HG03103 (cell line): Measurements from ENCODE around the gene LYRM9.
"Not testable (repeated sequence)": the region's sequence is repeated elsewhere in the genome, so short reads cannot be mapped to it uniquely, and the experiment has no call there.

Source experiments
- ATAC-seq: cut with Tn5 transposase; IDR thresholded peaks from one replicate; pipeline ENCODE4 v1.9.1; 2021; ENCODE audit warnings: low read depth; ENCODE audit not compliant: unreplicated experiment

The LYRM9 gene

DNA sequence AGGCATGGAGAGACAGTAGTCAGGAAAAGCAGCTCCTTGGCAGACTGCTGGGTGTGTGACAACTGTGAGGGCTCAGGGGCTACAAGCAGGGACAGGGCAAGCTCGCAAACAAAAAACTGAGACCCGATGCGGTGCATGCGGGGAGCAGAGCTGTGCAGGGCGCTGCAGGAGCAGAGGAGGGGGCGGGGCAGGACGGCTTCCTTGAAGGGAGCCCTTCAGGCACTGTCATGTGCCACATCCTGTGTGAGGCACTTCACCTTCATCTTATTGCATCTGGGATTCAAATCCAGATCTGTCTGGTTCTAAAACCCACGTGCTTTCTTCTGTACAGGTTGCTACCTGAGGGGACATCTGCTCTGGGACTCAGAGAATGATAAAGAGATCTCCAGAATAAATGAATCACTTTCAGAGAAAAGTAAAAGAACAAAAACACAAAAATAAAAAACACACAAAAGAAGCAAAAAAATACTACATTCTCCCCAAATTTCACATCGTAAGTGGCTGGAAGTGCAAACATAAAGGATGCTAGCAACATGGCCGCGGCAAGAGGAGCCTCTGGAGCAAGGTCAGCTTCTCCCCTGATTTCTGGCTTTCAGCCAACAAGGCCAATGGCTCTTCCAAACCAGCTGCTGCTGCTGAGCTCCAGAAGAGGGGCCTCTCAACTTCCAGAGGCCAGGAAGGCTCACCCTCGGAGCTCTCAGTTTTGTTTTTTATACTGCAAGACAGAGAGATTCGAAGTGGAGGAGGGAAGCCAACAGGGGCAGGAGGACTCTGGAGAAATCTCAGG, 14.2 kb downstream of the LYRM9 start:
- ATAC-seq: no peak

GRCh38 chr17:27873746-27874145, 19.4 kb downstream of the LYRM9 start:
- ATAC-seq: no peak

DNA sequence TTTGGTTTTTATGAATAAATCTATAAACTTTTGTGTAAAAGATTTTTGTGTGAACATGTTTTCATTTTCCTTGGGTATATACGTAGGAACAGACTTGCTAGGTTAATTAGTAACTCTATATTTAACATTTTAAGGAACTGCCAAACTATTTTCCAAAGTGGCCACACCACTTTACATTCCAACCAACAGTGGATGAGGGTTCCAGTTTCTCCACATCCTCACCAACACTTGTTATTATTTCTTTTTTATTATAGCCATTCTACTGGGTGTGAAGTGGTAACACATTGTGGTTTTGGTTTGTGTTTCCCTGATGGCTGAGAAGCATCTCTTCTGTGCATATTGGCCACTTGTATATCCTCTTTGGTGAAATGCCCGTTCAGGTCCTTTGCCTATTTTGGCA, 20.0 kb downstream of the LYRM9 start:
- no peak for ATAC-seq

DNA sequence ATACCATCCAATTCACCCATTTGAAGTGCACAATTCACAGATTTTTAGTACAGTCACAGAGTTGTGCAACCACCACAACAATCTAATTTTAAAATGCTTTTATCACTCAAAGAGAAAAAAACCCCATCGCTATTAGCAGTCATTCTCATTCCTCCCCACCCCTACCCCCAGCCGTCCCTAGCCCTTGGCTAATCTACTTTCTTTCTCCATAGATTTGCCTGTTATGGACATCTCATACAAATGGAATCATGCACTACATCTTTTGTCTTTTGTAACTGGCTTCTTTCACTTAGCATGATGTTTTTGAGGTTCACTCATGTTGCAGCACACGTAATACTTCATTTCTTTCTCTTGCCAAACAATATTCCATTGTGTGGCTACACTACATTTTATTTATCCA, 20.4 kb downstream of the LYRM9 start:
- no peak for ATAC-seq

DNA sequence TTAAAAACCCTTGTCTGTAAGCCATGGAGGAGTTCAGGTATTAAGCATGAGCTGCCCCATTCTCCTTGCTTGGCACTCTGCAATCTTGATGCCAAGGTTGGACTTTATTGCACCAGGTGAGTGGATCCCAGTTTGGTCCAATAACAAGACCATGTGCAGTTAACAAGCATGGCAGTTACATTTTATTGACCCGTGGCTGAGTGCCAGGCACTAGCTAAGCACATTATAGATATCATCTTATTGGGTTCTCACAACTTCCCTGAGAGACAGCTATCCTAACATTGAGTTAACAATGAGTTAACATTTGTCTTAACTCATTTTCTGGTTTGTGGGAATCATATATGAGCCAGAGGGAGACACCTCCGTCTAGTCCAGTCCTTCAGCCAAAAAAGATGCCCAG, 21.8 kb downstream of the LYRM9 start:
- no peak for ATAC-seq

DNA sequence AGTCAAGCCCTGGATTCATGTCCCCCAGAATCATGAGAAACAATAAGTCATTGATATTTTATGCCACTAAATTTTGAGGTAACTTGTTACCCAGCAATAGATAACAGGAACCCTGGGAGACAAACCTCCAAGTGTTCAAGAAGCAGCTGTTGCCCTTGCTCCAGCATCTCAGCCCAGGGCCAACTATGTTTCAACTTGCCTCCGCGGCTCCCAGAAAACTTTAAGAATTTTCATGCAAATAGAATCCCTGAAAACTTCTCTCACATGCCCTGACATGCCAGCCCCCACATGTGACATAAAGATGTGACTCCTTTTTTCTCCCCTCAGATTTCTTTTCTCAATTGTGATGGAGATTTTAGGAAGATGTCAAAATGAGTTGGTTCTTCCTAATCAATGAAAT, 22.8 kb downstream of the LYRM9 start:
- no peak for ATAC-seq

GRCh38 chr17:27868565-27868964, 24.6 kb downstream of the LYRM9 start:
- ATAC-seq: no peak

GRCh38 chr17:27862840-27863239, 30.3 kb downstream of the LYRM9 start:
- ATAC-seq: no peak

DNA sequence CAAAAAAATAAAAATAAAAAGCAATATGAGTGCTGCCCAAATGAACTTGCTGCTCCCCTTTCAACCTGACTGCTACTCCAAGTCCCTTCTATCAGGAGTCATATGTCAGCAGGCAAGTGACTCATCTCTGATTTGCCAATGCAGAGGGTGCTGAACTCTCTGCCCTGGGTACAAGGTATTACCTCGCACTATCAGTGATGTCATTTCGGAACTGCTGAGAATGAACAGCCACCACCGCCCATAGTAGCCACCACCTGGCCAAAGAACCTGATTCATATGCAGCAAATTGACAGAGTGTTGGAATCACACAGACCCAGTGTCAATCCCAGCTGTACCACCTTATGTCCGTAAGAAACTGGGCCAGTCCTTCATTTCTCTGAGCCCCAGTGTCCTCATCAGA, 31.2 kb downstream of the LYRM9 start:
- no peak for ATAC-seq

DNA sequence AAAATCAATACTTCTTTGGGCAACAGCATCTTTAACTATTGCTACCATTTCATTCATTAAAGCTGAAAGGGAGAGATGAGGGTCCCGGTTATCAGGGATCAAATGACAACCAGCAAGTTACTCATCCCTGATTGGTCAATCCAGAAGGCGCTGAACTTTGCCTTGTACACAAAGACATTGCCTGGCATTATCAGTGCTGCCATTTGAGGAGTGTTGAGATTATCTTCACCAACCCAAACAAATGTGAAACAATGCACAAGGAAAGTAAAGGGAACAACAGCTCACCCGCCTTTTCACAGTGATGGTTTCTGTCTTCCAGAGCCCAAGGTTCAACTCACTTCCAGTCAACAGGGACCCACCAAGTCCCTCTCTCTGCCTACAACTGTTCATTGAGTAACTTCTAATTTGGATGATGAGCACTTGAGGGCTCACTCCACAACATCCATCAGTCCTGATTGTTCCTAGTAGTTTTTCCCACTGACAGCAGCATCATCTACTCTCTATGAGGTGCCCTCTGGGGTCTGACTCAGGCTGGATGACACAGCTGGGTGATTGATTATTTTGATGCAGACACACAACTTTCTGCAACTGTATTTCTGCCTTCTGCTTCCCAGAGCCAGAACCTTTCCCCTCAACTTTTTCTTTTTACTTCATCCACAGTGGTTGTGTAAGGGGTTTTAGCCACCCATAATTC, 32.0 kb downstream of the LYRM9 start:
- no peak for ATAC-seq

GRCh38 chr17:27858621-27859305, 34.4 kb downstream of the LYRM9 start:
- no peak for ATAC-seq

DNA sequence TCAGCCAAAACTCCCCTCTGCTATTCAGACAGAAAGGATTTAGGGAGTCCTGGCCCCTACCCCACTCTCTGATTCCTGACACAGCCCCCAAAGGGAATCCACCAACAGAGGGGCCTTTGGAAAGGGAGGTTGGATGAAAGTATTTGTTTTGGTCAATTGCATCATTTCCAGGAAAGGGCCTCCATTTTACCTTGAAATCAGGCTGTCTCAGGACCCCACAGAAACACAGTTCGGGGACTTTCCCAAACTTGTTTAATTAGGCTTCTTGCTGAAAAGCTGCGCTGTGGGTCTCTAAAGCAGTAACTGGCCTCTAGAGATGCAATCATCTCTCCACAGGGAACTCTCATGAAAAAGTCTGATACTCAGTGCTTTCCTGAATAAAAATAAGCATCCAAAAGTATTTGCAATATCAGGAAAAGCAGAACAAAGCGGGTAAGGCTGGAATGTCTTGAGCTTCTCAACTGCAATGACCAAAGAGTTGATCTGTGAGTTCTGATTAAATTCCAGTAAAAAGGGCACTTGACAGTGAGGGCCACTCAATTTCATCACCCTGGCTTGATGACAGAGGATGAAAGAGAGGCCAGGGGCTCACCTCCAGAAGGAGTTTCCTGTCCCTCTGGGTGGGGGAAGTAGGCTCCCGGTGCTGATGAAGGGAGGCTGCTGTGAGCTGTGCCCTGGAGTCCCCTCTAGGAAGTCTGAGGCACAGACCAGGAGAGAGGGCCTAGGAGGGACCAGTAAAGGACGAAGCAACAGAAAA, 36.3 kb downstream of the LYRM9 start:
- no peak for ATAC-seq

- ATAC-seq: no peak
Observed at GRCh38 chr17:27855454-27855853, 37.7 kb downstream of the LYRM9 start.

GRCh38 chr17:27854163-27854562, 39.0 kb downstream of the LYRM9 start:
- no peak for ATAC-seq

- ATAC-seq: no peak
Observed at GRCh38 chr17:27853091-27853490, 40.1 kb downstream of the LYRM9 start.

DNA sequence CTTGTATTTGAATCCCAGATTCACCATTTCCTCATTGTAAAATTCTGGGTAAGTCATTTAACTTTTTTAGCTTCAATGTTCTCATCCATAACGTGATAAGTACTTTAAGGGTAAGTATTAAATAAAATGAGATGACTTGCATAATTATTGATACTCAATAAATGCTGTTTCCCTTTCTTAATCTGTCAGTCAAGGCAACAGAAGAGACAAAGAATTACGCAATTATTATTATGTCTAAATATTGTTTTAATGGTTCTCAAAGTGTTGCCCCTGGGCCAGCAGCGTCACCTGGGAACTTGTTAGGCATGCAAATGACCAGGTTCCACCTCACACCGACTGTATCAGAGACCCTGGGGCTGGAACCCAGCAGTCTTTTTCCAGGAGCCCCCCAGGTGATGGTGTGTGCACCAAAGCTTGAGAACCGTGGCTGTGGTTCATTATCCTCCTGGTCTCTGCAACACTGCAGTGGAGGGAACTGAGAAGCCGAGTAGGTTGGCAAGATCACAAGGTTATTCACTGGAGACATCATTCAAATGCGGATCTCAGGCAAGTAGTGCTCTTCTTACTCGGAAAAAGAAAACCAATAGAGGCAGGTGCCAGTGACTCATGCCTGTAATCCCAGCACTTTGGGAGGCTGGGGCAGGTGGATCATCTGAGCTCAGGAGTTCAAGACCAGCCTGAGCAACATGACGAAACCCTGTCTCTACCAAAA, 43.5 kb downstream of the LYRM9 start:
- no peak for ATAC-seq

DNA sequence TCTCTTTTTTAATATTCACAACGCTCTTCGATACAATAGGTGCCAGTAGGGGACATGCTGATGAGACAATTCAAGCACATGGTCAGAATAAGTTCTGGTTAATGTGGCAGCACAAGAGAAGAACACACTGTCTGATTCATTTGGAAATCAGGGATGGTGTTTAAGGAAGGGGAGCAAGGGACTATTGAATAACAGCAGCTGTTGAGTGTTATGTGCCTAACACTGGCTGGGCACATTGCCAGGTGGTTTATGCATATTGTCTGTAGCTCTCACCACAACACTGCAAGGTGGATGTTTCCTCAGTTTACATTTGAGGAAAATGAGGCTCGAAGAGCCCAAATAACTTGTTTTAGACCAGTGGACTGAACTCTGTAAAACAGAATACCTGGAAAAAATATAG, 44.2 kb downstream of the LYRM9 start:
- no peak for ATAC-seq

GRCh38 chr17:27846808-27847307, 46.3 kb downstream of the LYRM9 start:
- ATAC-seq: not testable (repeated sequence)

GRCh38 chr17:27846042-27846655, 47.0 kb downstream of the LYRM9 start:
- ATAC-seq: no peak
